ENCODE data around the gene LCN15.
"Not testable (repeated sequence)": the region's sequence is repeated elsewhere in the genome, so short reads cannot be mapped to it uniquely, and the experiment has no call there.

The LCN15 gene

GRCh38 chr9:136719195-136719880 lies 45.0 kb downstream of the LCN15 start:
- DNase-seq, result no peak

GRCh38 chr9:136718345-136719194 lies 45.7 kb downstream of the LCN15 start:
- no peak for DNase-seq

GRCh38 chr9:136717399-136717798 lies 46.9 kb downstream of the LCN15 start:
- no peak for DNase-seq

- no peak for DNase-seq
Observed at GRCh38 chr9:136714893-136715274, 49.4 kb downstream of the LCN15 start.

- DNase-seq, result no peak
Observed at GRCh38 chr9:136714096-136714892, 50.0 kb downstream of the LCN15 start.

GRCh38 chr9:136713550-136713949 lies 50.8 kb downstream of the LCN15 start:
- DNase-seq, result no peak

- DNase-seq, result no peak
Observed at GRCh38 chr9:136712690-136713544, 51.4 kb downstream of the LCN15 start.

- DNase-seq, result no peak
Observed at GRCh38 chr9:136711751-136712689, 52.3 kb downstream of the LCN15 start, which contains the start of gene DIPK1B. DIPK1B (plus strand) TSS chr9:136712572; CDS start chr9:136712666, 94 bp downstream.

- not testable (repeated sequence) for DNase-seq
Observed at GRCh38 chr9:136711219-136711648, 53.1 kb downstream of the LCN15 start.

GRCh38 chr9:136710543-136710942 lies 53.8 kb downstream of the LCN15 start:
- DNase-seq, result no peak

All from activated T-cell treated with anti-CD3 and anti-CD28 coated beads, Interleukin-2, amount 50 U/mL, for 1 hour (primary cell).